NCI-H524 treated with DMSO at 0.1 percent for 48 hours (cell line): ENCODE measurements around the gene DNAH8.
"Not testable (repeated sequence)": the region's sequence is repeated elsewhere in the genome, so short reads cannot be mapped to it uniquely, and the experiment has no call there.

Experiments used
- DNase-seq: peaks from one replicate; lab custom pipeline; 2025; lab: John Stamatoyannopoulos, UW

Gene DNAH8

DNA sequence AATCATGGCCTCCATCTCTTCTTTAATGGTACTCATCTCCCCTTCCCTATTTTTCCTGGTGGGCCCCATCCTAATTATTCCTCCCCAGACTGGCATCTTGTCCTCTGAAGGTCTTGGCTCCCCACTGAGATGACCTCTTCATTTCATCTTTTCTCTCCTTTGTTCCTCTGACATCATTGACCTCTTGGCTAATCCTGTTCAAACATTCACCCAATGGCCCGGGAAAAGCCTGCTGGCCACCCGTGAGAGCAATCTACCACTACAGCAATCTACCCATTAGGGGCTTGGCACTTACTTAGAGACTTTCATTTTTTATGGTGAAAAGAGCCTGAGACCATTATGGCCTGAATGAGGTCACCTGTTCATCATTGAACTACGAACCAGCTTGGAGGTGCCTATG lies 130.8 kb downstream of the DNAH8 start:
- DNase-seq: no peak

DNA sequence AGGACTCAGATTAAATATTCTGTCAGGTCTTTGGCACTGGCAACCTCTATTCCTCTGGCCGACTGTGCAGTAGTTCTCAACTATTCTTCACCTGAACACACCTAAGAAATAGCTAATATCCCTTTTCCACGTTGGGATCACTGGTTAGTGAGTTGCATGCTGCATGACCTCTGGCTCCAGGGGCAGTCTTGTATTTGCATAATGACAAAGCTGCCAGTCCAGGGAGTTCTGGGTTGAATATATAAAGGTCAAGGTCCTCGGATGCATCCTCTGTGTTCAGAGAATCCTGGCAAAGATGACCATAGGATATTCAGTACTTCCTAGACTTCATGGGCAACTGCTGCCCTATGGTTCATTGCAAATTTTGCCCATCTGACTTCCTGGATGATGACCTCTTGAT lies 131.2 kb downstream of the DNAH8 start:
- DNase-seq: no peak

DNA sequence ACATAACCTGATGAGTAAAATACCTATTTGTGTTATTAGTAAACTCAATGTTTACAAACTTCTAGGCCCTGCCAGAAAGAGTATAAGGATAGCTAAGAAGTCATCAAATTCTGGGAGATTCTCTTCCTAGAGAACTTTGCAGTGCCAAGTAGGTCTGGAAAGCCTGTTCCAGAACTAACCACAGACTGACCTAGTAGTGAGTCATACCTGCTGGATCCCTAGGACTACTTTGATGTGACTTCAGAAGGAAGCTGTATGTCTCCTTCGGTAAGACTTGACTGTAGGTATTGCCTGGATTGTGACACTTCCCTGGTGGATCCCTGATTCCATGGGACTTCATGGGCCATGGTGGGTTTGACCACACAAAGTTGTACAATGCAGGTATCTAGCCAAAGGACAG lies 131.7 kb downstream of the DNAH8 start:
- DNase-seq: no peak

DNA sequence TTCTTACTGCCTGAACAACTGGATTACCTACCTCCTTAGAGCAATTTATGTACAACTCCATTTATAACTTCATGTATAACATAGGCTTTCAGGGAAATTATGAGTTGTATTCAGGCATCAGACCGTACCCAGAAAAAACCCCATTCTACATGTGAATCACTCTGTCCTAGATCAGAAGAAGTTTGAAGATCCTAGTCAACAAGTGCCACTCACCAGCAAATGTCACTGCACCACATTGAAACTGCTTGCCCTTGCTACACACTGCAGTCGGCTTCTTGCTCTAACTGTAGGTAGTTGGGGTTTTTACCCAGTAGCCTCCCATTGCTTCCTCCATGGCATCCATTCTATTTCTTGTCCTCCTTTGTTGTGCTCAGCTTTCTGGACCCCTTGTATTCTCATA lies 132.4 kb downstream of the DNAH8 start:
- no peak for DNase-seq

DNA sequence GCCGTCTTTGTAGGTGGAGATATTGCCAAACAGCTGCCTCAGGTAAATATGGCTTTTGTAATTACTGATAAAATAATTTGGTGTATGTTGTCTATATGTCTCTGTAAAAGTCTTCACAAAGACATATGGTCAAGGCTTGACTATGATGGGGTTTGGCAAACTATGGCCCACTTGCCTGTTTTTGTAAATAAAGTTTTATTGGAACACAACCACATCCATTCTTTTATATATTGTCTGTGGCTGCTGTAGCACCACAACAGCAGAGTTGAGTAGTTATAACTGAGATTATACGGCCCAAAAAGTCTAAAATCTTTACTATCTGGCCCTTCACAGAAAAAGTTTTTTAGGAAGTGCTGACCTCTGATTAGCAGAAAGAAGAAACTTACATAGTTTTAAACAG lies 133.6 kb downstream of the DNAH8 start:
- no peak for DNase-seq

DNA sequence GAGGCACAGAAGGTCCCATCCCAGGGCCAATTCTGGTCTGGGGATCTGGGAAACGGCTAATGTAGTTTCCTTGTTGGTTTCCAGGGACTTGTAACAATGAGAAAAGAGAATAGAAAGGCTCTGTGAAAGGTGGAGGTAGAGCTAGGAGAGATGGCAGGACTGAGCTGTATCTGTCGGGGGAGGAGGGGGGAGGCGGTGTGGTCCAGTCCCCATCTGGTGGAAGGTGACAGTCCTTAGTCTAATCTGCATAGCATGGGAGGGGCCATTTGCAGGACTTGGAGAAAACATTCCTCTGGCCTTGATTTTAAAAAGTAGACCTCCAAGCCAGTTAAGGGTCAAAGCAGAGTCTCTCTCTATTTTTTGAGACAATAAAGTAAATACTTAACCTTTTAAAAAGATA lies 137.1 kb downstream of the DNAH8 start:
- DNase-seq: no peak

DNA sequence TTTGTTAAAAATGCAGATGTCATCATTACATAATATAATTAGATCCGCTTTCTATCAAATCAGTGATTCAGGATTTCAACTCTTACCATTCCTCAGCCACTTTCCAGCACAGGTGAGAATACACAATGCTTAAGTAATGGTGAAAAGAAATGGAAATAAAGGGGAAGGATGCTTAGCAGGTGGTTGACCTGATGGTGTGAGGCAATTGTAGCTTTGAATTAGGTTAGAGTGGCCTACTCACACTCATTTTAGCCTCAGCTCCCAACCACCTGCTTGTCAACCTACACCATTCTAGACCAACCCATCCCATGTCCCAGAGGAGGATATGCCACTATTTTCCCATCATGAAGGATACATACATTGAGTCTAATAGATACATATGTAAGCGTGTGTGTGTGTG lies 138.1 kb downstream of the DNAH8 start:
- DNase-seq: no peak

DNA sequence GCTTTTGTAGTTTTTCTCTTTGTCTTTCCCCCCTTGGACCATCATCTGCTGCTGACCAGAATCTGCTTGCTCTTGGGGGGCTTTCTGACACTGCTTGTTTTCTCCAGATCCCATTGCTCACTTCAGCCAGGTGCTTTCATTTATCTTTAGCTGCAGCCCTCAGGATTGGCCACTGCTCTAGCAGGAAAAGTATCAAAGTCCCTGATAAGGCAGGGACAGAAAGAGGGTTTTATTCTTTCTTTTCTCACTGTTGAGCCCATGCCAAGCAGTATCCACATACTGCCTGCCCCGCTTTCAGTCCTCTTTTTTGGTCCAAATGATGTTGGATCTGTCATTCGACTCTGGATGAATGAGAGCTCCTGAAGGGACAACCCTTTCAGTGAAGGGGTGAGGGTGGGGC lies 141.4 kb downstream of the DNAH8 start:
- no peak for DNase-seq

DNA sequence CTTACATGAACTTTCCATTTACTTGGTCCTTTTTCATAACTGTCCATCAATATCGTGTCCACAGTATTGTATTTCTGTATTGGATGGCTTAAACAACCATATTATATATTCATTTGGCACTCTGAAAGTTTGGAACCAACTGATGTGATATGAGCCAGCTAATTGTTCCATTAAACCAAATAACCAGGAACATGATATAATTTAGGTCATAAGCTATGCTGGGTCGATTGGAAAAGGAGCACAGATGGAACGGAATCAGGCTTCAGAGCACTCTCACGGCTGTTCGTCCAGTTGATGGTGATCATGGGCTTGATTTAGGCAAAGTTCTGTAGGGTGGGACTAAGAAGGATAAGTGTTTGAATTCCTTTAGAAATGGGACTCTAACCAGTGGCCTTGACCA lies 142.7 kb downstream of the DNAH8 start:
- no peak for DNase-seq

DNA sequence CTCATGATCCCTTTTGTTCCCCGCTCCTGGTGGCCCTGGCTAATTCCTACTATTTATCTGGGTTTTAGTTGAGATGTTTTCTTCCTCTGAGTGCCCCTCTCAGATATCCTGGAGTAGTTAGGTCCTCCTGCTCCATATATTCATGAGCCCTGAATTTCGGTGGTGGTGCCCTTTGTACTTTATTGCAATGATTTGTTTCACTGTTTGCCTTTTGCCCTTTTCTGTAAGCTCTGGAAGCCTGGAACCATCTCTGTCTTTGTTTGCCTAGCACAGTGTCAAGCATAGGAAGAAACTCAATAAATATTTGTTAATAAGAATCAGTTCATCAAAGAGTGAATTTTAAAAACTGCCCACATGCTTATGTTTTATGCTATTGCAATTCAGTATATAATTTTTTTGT lies 144.9 kb downstream of the DNAH8 start:
- no peak for DNase-seq

DNA sequence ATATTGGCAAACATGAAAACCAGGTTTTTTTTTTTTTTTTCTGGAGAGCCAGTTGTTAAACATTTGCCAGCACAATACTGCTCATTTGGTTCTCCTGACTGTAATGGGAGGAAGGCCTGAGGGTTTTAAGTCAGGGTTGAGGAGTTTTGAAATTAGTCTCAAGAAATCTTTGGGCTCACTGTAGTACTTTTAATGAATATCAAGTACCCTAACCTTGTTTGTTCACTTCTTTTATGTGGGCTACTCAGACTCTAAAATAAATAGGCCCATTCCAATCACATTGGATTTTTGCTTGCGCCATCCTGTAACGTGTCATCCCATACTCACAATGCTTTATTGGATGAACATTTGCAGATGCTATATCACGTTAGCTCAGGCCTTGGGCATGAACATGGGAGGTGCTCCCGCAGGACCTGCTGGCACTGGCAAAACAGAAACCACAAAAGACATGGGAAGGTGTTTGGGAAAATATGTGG lies 146.9 kb downstream of the DNAH8 start:
- no peak for DNase-seq

DNA sequence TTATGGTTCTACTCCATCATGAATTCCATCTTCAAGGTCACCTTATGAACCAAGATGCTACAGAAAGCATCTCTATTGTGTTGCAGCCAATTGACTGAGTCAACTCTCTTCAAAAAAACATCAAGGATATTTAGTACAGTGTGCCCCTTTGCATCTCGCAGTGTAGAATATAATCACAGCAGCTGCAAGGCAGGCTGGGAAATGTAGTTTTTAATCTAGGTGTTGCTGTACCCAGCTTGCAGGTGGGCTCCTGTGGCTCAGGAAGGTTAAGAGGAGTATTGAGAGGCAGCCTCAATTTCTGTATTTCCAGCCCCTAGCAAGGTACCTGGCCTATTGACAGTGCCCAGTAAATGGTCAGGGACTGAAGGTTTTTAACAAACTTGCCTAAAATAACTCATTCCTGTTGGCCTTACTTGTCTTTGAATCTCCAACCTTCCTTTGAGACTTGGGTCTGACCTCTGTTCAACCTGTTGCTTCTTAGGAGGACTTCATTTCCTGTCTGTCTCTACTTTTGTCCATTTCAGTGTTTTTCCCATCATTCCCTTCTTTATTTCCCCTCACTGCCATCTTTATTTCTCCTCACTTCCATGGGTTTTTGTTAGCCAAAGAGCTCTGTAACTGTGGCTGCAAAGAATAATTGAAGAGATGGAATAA lies 150.5 kb downstream of the DNAH8 start:
- DNase-seq: no peak

DNA sequence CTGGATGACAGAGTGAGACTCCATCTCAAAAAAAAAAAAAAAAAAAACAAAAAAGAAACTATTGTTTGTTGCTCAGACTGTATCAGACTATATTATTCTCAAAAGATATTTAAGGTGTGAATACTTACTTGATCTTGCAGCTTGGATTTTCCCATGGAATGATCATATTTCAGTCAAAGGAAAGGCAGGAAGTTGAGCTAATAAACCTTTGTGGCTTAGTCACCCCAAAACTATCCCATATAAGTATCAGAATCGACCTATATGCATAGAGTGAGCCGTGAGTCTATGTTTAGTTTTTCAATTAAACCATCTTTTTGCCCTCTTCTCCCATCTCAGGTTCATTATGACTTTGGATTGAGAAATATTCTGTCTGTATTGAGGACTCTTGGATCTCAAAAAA lies 152.6 kb downstream of the DNAH8 start:
- DNase-seq: no peak

DNA sequence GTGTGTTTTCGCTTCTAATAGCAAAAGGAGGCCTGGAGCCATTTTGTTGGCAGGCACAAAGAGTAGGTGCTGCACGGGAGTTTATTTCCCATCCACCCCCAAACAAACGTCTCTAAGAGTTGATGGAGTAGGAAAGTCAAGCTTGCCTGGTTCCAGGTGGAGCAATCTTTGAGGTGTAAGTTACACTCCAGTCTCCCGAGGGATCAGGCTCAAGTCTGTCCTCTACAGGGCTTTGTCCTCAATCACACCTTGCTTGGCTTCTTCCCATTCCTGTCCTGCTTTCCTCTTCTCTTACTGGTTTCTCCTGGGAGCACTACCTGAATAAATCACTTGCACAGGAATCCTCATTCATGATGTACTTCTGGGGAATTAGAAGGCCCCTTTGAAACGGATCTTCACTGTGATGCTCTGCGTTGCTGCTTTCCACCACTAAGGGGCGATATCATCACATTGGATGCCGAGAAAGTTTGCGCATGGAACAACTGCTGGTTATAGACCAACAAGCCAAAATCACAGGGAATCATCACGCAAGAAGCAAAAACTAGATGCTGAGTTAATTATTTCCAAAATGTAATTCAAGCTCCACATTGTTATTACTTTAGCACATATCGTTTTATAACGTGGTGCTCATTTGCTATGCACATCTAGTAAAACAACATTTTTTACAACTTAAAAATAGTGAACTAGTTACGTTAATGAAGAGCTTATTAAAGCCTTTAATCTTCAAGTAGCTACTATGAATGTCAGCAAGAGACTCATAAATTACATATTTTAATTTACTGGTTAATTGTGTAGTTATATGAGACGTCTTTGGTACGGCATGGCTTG lies 156.8 kb downstream of the DNAH8 start:
- no peak for DNase-seq

DNA sequence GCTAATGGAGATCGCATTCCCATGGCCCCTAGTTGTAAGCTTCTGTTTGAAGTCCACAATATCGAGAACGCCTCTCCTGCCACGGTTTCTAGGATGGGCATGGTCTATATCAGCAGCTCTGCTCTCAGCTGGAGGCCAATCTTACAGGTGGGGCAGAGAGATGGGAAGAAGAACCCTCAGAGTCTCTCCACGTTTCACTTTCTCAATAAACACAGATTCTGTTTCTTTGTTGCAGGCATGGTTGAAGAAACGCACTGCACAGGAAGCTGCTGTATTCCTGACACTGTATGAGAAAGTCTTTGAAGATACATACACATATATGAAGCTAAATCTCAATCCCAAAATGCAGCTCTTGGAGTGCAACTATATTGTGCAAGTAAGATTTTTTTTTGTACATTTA lies 157.9 kb downstream of the DNAH8 start:
- no peak for DNase-seq

DNA sequence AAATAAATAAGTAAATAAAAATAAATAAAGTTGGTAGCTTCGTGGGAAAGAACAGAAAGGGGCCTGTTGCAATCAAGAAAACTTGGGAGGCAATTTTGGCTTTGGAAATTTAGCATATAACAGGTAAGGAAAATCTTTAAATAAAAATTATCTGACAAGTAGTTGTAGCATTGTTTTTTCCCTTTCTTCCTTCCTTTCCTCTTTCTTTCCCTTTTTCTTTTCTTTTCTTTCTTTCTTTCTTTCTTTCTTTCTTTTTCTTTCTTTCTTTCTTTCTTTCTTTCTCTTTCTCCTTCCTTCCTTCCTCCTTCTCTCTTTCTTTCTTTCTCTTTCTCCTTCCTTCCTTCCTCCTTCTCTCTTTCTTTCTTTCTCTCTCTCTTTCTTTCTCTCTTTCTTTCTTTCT lies 158.7 kb downstream of the DNAH8 start:
- DNase-seq: not testable (repeated sequence)

DNA sequence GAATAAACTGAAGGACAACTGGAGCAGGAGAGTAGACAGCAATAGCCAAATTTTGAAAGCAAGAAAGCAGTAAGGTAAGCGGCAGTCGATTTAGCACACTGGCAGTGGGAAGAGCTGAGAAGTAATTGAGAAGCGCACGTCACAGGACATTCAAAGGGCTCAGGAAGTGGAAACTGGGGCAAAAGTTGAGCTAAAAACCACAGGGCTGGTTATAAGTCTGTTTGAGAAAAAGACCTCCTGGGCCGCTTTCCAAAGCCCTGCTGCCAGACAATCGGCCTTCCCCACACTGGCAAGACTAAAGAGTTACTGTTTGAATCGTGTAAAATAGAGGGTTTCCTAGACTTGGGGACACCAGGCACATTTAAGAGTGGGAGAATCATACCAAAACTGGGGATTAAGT lies 161.4 kb downstream of the DNAH8 start:
- no peak for DNase-seq

DNA sequence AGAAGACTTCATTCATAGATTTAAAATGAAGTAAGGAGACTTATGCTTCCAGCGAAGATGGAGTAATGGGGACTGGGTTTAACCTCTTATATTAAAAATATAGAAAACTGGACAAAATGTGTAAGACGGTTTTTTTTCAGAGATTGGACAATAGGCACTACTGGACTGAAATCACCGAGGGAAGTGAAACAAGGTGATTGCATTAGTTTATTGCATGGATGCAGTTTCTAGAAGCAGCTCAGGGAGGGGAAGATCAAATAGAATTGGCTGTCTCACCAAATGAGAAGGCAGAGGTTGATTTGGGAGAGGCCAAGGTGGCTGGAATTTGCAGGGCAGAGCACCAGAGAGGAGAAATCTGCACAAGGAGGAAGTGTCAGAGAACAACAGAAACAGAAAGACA lies 162.6 kb downstream of the DNAH8 start:
- no peak for DNase-seq

DNA sequence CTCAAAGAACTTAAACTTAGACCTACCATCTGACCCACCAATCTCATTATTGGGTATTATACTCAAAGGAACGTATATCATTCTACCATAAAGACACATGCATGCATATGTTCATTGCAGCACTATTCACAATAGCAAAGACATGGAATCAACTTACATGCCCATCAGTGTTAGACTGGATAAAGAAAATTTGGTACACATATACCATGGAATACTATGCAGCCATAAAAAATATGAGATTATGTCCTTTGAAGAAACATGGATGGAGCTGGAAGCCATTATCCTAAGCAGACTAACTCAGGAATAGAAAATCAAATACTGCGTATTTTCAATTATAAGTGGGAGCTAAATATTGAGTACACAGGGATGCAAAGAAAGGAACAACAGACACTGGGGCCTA lies 167.0 kb downstream of the DNAH8 start:
- DNase-seq: no peak

DNA sequence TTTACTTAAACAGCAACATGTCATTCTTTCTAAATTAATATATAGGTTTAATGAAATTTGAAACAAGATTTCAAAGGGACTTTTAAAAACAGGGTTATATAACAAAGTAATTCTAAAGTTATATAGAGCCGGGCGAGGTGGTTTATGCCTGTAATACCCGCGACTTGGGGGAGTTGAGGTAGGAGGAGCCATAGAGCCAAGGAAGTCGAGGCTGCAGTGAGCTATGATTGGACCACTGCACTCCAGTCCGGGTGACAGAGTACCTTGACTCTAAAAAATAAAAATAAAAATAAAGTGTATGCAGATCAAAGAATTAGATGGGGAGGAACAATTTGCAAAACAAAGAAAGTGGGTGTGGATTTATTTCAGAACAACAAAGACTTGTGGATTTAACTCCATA lies 182.4 kb downstream of the DNAH8 start:
- DNase-seq: no peak

DNA sequence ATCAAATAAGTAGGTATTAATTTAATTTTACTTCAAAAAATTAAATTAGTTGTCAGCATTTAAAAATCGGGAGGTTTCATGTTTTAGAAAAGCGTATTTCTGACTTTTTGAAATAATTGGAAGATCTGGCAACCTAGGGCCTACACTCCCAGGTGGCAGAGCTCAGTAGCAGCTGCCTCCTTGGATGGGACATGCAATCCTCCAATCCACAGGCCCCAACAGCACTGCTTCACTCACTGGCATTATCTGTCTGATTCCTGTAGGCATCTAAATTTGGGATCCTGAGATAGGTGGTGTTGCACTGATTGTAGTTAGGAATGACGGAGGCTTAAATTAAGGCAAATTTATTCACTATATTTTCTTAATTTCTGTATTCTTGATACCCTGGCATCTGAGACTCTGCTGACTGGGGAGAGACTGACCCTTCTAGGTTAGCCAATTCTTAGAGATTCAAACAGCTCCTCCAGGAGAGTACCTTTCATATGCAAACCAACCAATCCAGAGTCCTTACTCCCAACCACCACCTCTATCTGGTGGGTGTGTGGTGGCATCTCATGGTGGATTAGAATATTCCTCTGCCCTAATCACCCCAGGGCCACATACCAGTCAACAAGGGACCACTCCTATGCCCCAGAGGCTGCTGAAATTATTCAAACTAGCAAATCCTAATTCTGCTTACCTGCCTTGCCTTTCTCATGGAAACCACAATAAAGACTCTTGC lies 186.9 kb downstream of the DNAH8 start:
- DNase-seq: no peak

DNA sequence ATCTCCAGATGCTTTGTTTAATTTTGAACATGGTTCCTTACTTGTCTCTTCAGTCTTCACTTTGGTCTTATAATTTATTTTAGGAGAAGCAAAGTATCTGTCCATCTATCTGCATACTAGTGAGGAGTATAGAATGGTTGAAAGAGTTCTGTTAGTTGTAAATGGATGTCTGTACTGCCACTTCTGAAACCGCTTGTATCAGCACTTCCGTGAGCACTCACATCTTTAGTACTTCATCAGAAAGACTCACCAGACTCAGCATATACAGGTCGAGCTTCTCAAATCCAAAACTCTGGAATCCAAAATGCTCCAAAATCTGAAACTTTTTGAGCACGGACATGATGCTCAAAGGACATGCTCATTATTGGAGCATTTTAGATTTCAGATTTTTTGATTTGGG lies 191.5 kb downstream of the DNAH8 start:
- DNase-seq: no peak

DNA sequence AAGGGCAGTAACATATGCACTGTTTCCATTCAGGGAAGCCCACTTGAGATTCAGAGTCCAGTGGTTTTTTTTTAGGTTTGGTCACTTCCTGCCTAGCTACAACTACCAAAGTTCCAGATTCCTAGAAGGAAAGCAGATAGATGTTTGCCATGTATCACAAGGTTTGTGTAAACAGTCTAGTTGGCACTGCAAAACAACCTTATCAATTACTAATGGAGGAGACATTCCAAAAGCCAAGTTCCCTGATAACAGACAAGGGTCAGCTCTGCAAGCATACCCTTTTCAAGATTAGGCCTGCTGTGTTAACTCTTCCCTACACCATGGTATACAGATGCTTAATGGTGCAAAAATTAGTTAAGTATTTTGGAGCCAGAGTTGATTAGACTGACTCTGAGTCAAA lies 192.2 kb downstream of the DNAH8 start:
- DNase-seq: no peak
